Natural killer cell (primary cell): ENCODE measurements around the gene SIGLEC1. TPM values are rescaled to one million over a fixed set of nuclear protein-coding genes. Genes with fewer than 3 reads are reported as not detected.
A peak's percentile ranks its signal among the peaks of the same experiment; 100 is the strongest.

Source experiments
- ATAC-seq, 3 donors: fragments of 150-1000 bp in 2 of 3; fragments of 200-7000 bp in 1 of 3; cut with Tn5 transposase; 1 replicate in 1 of 3; 2 replicates in 2 of 3; pipeline ENCODE4 v1.10.0; 2021; ENCODE audit warnings: mild to moderate bottlenecking in 2 of 3, moderate library complexity in 2 of 3
- DNase-seq, 2 donors: peaks; one replicate each; pipeline versions ENCODE4 v3.0.0 to v3.0.0-alpha.2; 2013 to 2021; ENCODE audit warnings: mixed read lengths in 1 of 2
- H3K27ac ChIP-seq: one replicate; pipeline ENCODE4 v1.5.1; 2013; ENCODE audit warnings: mild to moderate bottlenecking, low read length
- H3K27me3 ChIP-seq: one replicate; pipeline ENCODE4 v1.6.1; 2013; ENCODE audit warnings: low read length; ENCODE audit not compliant: control insufficient read depth, insufficient read depth
- H3K36me3 ChIP-seq: one replicate; pipeline ENCODE4 v1.6.1; 2013; ENCODE audit warnings: low read length; ENCODE audit not compliant: control insufficient read depth, insufficient read depth
- H3K4me1 ChIP-seq: one replicate; pipeline ENCODE4 v1.6.1; 2013; ENCODE audit warnings: low read length; ENCODE audit not compliant: control insufficient read depth, insufficient read depth
- H3K4me3 ChIP-seq: one replicate; pipeline ENCODE4 v1.5.1; 2013; ENCODE audit warnings: low read length
- H3K9me3 ChIP-seq: one replicate; pipeline ENCODE4 v1.6.1; 2013; ENCODE audit warnings: low read length; ENCODE audit not compliant: control insufficient read depth, insufficient read depth
- H3K27ac Mint-ChIP-seq, 2 donors: one replicate each; pipeline ENCODE4 v1.8.0; 2022; ENCODE audit warnings: mild to moderate bottlenecking in 2 of 2, mixed read lengths in 2 of 2, moderate library complexity in 1 of 2
- H3K27me3 Mint-ChIP-seq, 2 donors: one replicate each; pipeline ENCODE4 v1.8.0; 2022; ENCODE audit warnings: low read depth in 2 of 2, mixed read lengths in 2 of 2
- H3K36me3 Mint-ChIP-seq: one replicate; pipeline ENCODE4 v1.8.0; 2022; ENCODE audit warnings: mixed read lengths
- H3K4me1 Mint-ChIP-seq, 2 donors: one replicate each; pipeline ENCODE4 v1.8.0; 2022; ENCODE audit warnings: mixed read lengths in 2 of 2
- H3K4me3 Mint-ChIP-seq: one replicate; pipeline ENCODE4 v1.8.0; 2022; ENCODE audit warnings: mild to moderate bottlenecking, moderate library complexity, mixed read lengths
- H3K9me3 Mint-ChIP-seq, 2 donors: one replicate each; pipeline ENCODE4 v1.8.0; 2022; ENCODE audit warnings: mixed read lengths in 2 of 2
- WGBS: methylation state at CpG from one replicate; pipeline ENCODE4 v1.1.7; 2013; ENCODE audit warnings: missing lambda C conversion rate; ENCODE audit not compliant: insufficient coverage; 5-methylcytosine and 5-hydroxymethylcytosine counted together
- intact Hi-C: fragments of 100-400 bp; cut with micrococcal nuclease; formaldehyde crosslinking; loops from one replicate; pipeline ENCODE4 v1.14.2; 2022
- total RNA-seq, 4 donors: library from RNA; stranded (reverse); fragments of 120-200 nt in 1 of 4; gene quantifications; one replicate each; pipeline versions ENCODE4 v1.2.3 to v1.2.4, GENCODE V29; 2013 to 2022
- TF ChIP-seq, protein P1 (sequence below): fragments of 200-600 bp; IDR thresholded peaks from one replicate; pipeline ENCODE4 v1.8.0; 2022; ENCODE audit warnings: antibody characterized with exemption

The SIGLEC1 gene
- total RNA-seq, 3 donors from 2014 or later (not counting 1 experiment from before 2014, with no cell fraction given), result 0.09 to 0.36 (median 0.30) TPM

DNA sequence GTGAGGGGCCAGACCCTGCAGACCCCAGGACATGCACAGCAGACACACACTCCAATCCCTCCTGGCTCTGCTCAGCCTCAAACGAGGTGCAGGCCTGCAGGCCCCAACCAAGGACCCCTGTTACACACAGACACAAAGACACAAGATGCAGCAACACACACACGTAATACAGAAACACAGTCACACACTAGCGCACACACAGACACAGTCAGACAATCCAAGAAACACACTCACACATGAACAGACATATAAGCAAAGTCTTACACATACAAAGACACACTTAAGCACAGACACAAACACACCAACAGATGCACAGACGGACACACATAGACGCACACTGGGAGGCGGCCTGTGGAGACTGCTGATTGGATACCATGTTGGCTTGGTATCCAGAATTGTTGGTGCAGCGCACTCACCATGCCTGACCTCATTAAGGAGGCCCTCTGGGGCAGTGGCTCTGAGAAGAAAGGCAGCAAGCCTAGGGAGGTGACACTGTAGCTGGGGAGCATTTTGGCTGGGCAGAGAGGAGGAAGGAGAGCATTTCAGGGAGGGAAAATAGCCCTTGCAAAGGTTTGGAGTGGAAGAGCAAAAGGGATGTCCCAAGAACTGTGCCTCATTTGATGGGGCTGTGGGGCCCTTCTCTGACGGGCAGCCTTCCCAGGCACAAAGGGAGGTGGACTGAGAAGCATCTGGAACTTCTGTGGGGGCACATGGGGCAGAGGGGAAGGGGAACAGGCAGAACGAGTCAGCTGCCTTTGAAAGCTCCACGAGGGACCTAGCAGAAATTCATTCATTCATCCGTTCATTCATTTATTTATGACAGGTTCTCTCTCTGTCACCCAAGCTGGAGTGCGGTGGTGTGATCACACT, 18.6 kb upstream of the SIGLEC1 start:
- H3K27ac Mint-ChIP-seq, result no peak overlapping the region
- Histone ChIP-seq H3K27me3 (peaks cover 15% of the 10 kb centered on the region), H3K27ac (no peak overlapping the region), H3K9me3 (no peaks in the 10 kb centered on the region), H3K4me3 (no peak overlapping the region), H3K4me1 (no peaks in the 10 kb centered on the region), H3K36me3 (no peaks in the 10 kb centered on the region)
- H3K4me1 Mint-ChIP-seq, result peaks cover 0 to 4% of the 10 kb centered on the region in 2 donors
- H3K4me3 Mint-ChIP-seq, result no peak overlapping the region
- intact Hi-C loops, result no loop called here
- 91% methylated on average over 12 of the region's 12 CpGs for WGBS
- H3K27me3 Mint-ChIP-seq, result peaks cover 35 to 43% of the 10 kb centered on the region in 2 donors
- no peaks in the 10 kb centered on the region for H3K36me3 Mint-ChIP-seq
- TF ChIP-seq, protein P1, sequence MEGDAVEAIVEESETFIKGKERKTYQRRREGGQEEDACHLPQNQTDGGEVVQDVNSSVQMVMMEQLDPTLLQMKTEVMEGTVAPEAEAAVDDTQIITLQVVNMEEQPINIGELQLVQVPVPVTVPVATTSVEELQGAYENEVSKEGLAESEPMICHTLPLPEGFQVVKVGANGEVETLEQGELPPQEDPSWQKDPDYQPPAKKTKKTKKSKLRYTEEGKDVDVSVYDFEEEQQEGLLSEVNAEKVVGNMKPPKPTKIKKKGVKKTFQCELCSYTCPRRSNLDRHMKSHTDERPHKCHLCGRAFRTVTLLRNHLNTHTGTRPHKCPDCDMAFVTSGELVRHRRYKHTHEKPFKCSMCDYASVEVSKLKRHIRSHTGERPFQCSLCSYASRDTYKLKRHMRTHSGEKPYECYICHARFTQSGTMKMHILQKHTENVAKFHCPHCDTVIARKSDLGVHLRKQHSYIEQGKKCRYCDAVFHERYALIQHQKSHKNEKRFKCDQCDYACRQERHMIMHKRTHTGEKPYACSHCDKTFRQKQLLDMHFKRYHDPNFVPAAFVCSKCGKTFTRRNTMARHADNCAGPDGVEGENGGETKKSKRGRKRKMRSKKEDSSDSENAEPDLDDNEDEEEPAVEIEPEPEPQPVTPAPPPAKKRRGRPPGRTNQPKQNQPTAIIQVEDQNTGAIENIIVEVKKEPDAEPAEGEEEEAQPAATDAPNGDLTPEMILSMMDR, result no peak
- H3K9me3 Mint-ChIP-seq, result no peaks in the 10 kb centered on the region
- ATAC-seq (no peak), DNase-seq (no peak)

DNA sequence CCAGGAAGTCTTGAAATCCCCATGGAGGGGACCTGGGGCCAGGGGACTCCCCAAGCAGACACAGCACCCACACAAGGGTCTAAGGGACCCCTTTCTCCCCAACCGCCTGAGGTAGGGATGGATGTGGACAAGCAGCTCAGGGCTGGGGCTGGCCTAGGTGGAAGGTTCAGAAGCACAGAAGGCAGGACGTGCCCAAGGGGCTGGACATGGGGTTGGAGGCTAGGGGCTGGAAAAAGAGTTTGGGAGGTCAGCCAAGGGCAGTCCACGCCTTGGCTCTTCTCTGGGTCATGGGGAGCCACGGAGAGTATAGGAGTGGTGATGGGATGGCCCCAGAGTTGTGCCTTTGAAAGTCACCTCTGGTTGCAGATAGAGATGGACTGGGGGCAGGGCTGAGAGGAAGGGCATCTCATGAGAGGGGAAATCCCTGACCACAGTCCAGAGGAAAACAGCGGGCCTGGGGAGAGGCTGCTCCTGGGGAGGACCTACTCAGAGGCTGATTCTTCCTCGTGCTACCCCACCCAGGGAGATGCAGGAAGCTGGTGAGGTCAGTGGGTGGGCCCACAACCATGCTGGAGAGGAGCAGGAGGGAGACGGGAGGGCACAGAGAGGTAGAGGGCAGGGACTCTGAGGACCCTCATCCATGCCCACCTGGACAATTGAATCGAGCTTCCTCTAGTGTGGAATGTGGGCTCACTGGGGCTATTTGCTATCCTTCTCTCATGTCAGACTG, 17.6 kb upstream of the SIGLEC1 start:
- Histone ChIP-seq H3K9me3 (no peaks in the 10 kb centered on the region), H3K4me3 (no peak overlapping the region), H3K27ac (no peak overlapping the region), H3K4me1 (no peaks in the 10 kb centered on the region), H3K36me3 (no peaks in the 10 kb centered on the region), H3K27me3 (peaks cover 15% of the 10 kb centered on the region)
- Mint-ChIP-seq H3K27me3 (peaks cover 35 to 42% of the 10 kb centered on the region in 2 donors), H3K4me3 (no peak overlapping the region), H3K27ac (no peak overlapping the region), H3K9me3 (no peaks in the 10 kb centered on the region), H3K36me3 (no peaks in the 10 kb centered on the region), H3K4me1 (peaks cover 0 to 4% of the 10 kb centered on the region in 2 donors)
- peak in 1 of 3 donors; percentile 15 for ATAC-seq
- intact Hi-C loops, result no loop called here
- TF ChIP-seq, protein P1, result no peak
- no peak for DNase-seq
- WGBS, result 62% methylated on average over 8 of the region's 8 CpGs

DNA sequence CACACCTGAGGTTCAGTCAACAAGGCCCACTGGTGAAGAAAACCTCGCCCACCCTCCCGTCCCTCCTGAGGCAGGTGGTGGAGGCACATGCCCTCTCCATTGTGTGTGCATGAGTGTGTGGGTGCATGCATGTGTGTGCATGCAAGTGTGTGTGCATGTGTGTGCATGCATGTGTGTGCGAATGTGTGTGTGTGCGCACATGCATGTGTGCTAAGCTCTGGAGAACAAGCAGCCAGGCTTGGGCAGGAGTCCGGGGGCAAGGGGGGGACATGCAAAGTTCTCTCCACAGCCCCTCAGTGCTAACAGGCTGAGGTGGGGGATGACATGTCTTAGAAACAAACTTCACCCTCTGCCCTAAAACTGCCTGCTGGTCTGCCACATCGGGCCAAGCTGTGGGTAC, 17.0 kb upstream of the SIGLEC1 start:
- 93% methylated on average over 6 of the region's 6 CpGs for WGBS
- H3K4me1 ChIP-seq, result no peaks in the 10 kb centered on the region
- no peak overlapping the region for H3K4me3 ChIP-seq
- peaks cover 15% of the 10 kb centered on the region for H3K27me3 ChIP-seq
- H3K36me3 ChIP-seq, result no peaks in the 10 kb centered on the region
- Mint-ChIP-seq H3K4me1 (peaks cover 0 to 4% of the 10 kb centered on the region in 2 donors), H3K27me3 (peaks cover 35 to 40% of the 10 kb centered on the region in 2 donors), H3K9me3 (no peaks in the 10 kb centered on the region), H3K36me3 (no peaks in the 10 kb centered on the region), H3K27ac (no peak overlapping the region), H3K4me3 (no peak overlapping the region)
- no peak for ATAC-seq
- intact Hi-C loops, result no loop called here
- DNase-seq, result no peak
- no peak overlapping the region for H3K27ac ChIP-seq
- no peaks in the 10 kb centered on the region for H3K9me3 ChIP-seq
- TF ChIP-seq, protein P1, result no peak
